Hindlimb muscle (tissue), 1 donor: ENCODE data around the gene CHPF. TPM values are rescaled to one million over a fixed set of nuclear protein-coding genes. Genes with fewer than 3 reads are reported as not detected.
A peak's percentile ranks its signal among the peaks of the same experiment; 100 is the strongest.

ENCODE experiments used
- DNase-seq: peaks from one replicate; pipeline ENCODE4 v3.0.0-alpha.2; 2013
- polyA plus RNA-seq: library from polyadenylated mRNA; unstranded; fragments of 120-200 nt; gene quantifications from one replicate; pipeline ENCODE4 v1.2.1, GENCODE V29; 2013; ENCODE audit not compliant: insufficient read length

Gene CHPF, protein sequence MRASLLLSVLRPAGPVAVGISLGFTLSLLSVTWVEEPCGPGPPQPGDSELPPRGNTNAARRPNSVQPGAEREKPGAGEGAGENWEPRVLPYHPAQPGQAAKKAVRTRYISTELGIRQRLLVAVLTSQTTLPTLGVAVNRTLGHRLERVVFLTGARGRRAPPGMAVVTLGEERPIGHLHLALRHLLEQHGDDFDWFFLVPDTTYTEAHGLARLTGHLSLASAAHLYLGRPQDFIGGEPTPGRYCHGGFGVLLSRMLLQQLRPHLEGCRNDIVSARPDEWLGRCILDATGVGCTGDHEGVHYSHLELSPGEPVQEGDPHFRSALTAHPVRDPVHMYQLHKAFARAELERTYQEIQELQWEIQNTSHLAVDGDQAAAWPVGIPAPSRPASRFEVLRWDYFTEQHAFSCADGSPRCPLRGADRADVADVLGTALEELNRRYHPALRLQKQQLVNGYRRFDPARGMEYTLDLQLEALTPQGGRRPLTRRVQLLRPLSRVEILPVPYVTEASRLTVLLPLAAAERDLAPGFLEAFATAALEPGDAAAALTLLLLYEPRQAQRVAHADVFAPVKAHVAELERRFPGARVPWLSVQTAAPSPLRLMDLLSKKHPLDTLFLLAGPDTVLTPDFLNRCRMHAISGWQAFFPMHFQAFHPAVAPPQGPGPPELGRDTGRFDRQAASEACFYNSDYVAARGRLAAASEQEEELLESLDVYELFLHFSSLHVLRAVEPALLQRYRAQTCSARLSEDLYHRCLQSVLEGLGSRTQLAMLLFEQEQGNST
- polyA plus RNA-seq, result 58.2 TPM

DNA sequence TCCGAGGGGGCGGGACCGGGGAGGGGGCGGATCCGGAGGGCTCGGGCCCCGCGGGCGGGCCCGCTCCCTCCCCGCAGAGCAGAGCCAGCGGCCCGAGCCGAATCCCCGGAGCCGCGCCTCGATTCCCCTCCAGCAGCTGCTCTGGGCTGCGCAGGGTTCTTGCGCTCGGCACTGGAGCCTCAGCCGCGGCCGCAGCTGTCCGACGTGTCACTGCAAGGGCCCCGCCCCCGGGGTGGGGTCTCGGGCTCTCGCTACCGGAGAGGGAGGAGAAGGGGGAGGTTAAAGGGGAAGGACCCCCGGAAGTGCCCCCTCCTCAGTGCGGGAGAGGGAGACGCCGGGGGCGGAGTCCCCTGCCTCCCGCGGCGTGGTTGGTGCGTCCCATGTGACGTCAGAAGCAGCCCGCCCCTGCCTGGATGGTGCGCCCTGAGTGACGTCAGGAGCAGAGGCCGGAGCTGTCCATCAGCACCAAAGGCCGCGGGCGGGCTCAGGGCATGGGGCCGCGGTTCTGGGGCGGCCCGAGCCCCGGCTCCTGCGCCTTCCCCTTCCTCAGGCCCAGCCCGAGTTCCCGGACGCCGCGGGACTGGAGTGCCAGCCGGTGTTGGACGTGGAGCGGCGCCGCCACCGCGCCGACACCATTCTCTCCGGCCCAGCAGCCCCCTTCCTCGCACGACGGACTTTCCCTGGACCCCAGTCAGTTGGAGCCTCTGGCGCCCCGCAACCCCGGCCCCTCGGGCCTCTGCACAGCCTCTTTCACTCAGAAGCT, at the start of gene CHPF, which contains the start of gene TMEM198:
Gene CHPF (minus strand): TSS at position 214 of the 763 bp plus-strand sequence. CDS start 271 bp downstream, outside the sequence.
Gene TMEM198 (plus strand): TSS at position 433 of the 763 bp plus-strand sequence. CDS start 700 bp downstream, outside the sequence.
- DNase-seq, result peak; percentile 99

DNA sequence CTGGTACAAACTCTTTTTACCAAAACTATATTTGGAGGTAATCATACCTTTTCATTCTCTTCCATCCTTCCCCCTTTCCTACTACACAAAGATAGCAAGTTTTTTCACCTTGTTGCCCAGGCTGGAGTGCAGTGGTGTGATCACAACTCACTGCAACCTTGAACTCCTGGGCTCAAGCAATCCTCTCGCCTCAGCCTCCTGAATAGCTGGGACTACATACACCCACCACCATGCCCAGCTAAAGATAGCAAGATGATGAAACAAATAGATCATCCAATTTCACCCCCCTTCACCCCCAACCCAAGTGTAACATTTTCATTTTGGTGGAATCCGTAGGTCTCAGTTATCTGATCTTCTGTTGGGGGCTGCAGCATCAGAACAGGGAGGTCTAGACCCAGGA, 49.5 kb upstream of the CHPF start:
- DNase-seq, result no peak

DNA sequence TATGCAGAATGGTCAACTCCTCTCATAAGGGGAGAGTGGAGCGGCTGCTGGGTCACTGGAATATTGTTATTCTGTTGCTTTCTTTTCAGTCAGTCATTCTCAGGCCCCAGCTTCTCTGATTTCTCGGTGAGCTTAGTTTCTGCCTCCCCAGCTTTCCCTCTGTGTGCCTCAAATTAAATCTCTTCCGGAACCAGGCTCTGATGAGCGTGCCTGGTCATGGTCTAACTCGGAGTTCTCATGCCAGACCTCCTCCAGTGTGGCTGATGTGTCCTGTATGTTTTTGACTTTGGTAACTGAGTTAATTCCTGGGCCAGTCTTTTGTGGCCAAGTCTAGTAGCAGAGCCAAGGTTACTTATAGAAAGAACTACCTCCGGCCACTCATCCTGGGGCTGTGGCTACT, 49.1 kb upstream of the CHPF start:
- DNase-seq, result peak; percentile 36

DNA sequence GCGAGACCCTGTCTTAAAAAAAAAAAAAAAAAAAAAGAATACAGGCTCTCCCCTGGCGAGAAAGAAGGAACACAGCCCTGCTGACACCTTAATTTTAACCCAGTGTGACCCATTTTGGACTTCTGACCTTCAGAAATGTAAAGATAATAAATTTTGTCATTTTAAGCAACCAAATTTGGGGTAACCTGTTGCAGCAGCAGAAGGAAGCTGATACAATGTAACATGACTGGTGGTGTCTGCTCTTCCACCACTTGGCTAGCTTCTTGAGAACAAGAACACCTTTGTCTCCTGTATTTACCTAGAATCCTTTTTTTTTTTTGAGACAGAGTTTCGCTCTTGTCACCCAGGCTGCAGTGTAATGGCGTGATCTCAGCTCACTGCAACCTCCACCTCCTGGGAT, 47.5 kb upstream of the CHPF start:
- no peak for DNase-seq

DNA sequence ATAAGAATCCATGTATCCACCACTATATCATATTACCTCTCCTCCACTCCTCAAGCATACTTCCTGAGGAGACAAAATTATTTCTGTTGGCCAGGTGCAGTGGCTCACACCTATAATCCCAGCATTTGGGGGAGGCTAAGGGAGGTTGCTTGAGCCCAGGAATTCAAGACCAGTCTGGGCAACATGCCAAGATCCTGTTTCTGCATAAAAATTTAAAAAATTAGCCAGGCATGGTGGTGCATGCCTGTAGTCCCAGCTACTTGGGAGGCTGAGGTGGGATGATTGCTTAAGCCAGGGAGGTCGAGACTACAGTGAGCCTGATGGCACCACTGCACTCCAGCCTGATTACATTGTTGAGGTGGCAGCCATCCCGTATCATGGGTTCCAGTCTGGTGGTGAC, 37.7 kb upstream of the CHPF start:
- no peak for DNase-seq

DNA sequence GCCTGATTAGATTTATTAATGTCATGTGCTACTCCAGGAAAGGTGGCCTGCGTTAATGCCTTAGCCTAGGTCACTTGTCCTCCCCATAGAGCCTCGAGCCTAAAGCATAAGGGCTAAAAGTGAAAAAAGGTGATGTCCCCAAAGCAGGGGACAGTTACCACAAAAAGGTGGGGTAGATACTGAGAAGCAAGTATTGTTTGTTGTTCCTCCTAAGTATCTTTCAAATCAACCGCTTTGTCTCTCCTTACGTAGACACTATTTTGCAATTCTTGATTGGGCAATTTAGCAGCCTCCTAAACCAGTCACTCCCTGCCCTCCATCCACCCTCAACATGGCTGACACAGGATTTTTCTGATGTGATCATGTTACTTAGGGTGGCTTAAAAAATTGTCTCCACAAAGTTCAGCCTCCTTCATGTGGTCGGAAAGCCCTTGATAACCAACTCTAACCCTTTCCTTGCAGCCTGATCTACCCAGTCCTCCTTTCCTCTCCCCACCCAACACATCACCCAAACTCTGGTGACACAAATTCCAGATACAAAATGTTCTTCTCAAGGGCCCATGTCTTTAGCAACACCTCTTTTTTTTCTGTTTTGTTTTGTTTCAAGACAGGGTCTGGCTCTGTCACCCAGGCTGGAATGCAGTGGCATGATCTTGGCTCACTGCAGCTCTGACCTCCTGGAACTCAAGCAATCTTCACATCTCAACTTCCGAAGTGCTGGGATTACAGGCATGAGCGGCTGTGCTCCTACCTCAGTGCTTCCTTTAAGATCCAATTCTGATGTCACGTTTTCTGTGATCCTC, 35.4 kb upstream of the CHPF start:
- DNase-seq, result no peak

DNA sequence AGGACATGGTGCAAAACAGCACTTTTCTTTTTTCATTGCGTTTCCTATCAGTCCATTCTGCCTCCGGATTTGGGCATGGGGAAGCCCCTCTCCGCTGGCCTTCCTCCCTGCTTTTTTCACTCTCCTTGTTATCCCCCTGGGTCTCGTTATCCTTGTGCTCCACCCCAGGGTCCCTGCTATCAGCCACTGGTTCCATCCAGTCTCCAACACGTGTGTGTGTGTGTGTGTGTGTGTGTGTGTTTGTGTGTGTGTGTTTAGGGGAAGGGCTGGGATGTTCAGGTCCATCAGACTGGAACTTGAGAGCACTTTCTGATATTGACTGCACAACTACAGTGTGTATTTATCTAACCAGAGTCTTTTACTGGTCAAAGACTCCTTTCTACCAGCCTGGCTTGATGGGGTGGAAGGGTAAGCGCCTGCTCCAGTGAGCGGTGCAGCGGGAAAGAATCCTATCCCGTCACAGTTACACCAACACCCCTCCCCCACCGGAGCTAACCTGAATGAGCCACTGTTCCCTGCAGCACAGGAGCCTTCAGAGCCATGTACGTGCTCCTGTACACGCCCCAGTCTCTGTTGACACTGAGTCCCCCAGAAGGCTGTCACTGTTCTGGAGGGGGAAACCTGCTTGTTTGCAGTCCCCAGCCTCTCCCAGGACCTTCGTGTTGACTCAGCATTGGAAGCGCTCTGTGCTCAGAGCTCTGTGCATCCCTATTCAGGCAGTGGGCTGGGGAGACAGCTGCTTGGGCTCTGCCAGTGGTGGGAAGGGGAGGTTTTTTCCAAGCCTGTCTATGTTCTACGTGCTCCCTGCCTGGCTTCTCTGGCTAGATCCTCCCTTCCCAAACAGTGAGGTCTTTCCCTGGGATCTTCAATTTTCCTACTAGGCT, 33.1 kb upstream of the CHPF start:
- no peak for DNase-seq

DNA sequence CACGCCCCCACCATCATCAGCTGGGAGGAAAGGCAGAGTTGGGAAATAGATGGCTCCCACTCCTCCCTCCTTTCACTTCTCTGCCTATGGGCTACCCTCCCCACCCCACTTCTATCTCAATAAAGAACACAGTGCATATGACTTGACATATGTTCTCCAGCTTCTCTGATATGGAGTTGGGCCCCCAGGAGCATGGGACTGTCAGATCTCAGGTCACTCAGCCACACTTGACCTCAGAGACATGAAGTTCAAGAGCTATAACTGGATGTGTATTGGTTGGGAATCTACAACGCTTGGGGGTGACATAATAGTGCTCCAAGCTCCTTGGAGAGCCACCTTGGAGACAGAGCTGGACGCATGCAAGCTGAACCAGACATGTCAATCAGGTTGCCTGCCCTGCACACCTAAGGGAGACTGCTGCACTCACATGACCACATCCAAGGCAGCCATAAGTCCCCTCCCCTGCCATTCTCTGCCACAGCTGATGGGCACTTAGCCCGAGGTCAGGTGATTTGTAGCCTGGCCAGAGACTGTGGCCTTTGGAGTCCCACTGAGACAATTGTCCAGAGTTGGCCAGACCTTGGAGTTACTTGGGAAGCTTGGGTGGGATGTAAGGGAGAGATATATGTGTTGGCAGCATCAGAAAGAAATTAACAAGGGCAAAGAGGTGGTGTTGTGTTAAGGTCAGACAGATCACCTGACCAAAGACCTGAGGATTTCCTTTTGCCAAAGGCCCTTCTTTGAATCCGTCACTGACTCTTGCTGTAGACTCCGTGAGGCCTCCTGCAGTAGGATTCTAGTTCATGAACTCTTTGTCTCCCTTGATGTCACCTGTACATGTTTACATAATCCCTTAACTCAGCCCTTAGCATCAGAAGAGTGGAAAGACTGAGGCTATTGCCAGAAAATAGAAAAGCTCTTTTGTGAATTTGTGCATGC, 32.2 kb upstream of the CHPF start:
- DNase-seq, result no peak

DNA sequence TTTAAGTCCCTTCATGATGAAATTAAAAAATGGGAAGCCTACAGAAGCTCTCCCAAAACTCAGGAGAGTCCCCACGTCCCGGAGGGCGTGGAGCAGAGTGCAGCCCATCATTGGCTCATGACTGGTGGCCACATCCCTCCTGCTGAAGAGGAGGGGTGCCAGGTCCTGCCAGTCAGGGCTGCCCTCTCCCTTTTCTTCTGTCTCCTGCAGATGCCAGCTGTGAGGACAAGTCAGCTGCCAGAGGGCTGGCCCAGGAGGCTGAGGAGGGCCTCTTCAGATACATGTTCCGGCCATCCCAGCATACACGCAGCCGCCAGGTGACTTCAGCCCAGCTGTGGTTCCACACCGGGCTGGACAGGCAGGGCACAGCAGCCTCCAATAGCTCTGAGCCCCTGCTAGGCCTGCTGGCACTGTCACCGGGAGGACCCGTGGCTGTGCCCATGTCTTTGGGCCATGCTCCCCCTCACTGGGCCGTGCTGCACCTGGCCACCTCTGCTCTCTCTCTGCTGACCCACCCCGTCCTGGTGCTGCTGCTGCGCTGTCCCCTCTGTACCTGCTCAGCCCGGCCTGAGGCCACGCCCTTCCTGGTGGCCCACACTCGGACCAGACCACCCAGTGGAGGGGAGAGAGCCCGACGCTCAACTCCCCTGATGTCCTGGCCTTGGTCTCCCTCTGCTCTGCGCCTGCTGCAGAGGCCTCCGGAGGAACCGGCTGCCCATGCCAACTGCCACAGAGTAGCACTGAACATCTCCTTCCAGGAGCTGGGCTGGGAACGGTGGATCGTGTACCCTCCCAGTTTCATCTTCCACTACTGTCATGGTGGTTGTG, 31.1 kb upstream of the CHPF start:
- DNase-seq, result no peak

DNA sequence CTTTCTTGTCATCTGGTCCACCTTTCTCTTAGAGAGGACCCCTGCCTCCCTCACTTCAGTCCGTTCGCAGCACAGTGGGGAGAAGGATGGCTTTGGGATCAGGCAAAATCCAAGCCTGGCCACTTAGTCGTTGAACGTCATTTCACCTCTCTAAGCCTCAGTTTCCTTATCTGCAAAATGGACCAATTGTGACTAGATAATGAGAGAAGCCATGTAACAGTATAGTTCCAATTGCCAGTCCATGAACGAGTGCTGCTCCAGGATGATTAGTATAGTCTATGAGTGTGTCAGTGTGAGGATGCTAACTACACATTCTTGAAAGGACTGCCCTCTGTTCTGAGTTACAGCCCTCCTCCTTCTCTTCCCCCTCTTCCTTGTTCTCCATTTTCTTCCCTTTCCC, 29.6 kb upstream of the CHPF start:
- DNase-seq, result no peak

DNA sequence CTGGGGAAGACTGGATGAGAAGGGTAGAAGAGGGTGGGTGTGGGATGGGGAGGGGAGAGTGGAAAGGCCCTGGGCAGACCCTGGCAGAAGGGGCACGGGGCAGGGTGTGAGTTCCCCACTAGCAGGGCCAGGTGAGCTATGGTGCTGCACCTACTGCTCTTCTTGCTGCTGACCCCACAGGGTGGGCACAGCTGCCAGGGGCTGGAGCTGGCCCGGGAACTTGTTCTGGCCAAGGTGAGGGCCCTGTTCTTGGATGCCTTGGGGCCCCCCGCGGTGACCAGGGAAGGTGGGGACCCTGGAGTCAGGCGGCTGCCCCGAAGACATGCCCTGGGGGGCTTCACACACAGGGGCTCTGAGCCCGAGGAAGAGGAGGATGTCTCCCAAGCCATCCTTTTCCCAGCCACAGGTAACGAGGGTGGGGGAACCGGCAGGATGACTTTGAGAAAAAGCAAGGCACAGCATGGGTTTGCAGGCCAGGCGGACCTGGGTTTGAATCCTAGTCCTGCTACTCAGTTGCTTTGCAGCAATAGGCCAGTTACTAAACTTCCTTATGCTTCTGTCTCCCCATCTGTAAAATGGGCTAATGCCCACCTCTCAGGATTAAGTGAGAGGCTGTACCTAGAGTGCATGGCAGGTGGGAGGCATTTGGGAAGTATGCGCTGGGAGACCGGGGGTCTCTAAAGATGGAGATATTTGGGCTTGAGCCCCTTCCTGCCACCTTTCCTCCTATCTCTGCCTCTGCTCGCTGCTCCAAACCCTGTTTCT, 28.8 kb upstream of the CHPF start, which contains the start of gene INHA:
Gene INHA (plus strand): TSS at position 74 of the 765 bp plus-strand sequence. CDS start 65 bp downstream, at position 139.
- no peak for DNase-seq

DNA sequence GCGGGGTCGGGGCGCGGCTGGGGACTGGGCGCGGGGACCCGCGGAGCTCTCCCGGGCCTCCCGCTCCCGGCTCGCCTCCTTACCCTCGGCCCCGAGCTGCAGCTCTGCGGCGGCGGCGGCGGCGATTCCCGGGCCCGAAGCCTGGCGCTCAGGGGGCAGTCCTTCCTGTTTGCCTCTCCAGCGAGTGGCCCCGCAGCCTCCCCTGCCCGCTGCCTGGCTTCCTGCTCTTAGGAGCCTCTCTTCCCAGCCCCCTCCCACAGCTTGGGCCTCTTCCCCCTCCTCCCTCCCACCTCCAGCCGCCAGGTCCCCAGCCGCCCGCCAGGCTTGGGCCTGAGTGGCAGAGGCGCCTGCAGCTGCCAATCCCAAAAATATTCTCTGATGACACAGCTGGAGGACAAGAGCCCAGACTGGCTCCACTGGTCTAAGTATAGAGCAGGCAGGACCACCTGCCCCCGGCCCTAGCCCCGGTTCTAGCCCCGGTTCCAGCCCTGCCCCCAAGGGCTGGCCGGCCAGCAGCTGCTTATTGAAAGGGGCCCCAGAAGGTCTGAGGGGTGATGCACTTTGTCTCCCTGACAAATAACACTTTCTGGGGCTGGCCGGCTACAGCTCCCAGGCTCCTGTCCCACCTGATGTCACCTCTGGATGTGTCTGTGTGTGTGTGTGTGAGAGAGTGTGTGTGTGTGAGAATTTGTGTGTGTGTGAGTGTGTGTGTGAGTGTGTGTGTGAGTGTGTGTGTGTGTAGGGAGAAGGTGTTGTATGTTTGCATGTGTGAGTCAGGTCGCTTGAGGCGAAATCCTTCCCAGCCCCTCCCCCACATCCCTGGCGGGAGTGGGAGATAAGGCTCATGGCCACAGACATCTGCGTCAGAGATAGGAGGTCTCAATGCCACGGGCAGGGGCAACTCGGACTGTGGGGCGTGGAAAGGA, 28.0 kb upstream of the CHPF start, which contains the start of gene OBSL1:
Gene OBSL1 (minus strand): TSS at position 229 of the 926 bp plus-strand sequence. CDS start 307 bp downstream, outside the sequence.
- DNase-seq, result peak; percentile 75

DNA sequence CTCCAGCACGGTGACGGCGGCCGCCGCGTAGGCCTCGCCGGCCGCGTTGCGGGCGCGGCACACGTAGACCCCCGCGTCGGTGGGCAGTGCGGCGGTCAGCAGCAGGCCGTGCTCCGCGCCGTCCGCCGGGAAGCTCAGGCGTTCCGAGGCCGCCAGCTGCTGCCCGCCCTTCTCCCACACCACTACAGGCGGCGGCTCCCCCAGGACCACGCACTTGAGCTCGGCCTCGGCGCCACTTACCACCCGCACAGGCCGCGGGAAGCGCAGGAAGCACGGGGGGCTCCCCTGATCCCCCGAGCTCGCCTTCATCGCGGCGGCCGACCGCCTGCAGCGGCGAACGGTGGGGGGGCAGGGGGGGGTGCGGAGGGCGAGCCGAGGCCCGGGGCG, 27.3 kb upstream of the CHPF start:
- peak; percentile 47 for DNase-seq

DNA sequence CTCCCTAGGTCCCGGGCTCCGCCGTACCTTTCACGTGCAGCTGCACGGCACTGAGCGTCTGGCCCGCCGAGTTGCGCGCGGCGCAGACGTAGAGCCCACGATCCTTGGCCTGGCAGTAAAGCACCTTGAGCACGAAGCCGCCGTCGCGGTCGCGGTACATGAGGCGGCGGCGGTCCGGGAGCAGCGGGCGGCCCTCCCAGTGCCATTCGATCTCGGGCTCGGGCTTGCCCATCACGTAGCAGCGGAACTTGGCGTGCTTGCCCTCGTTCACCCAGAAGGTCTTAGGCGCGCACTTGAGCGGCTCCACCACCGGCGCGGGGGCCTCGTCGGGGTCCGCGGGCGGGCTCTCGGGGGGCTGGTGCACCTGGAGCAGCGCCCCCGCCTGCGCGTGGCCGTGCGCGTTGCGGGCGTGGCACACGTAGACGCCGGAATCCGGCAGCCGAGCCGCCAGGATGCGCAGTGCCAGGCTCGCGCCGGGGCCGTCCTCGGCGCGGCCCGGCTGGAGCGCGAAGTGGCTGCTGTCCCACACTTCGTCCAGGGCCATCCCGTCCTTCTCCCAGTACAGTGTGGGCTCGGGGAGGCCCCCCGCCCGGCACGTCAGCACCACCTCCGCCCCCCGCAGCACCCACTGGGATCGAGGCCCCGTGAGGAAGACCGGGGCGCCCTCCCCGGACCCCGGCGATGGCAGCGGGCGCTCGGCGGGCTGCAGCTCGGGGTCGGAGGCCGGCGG, 26.8 kb upstream of the CHPF start:
- peak; percentile 37 for DNase-seq

DNA sequence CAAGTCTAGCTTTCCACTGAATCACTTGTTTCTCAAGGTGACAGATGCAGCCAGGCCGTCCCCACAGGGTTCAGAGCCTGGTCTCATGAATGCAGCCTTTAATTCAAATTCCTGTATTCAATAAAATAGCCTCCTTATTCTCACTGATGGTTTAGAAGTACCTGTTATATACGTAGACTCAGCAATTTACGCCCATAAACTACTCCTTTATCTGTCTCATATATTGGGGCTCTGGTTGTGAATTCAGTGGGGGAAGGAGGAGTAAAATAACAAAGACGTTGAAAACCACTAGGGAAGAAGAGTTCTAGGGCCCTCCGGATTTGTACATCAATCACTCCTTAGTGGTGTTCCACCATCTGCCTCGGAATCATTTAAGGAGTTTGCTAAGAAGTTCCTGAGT, 26.0 kb upstream of the CHPF start:
- no peak for DNase-seq

DNA sequence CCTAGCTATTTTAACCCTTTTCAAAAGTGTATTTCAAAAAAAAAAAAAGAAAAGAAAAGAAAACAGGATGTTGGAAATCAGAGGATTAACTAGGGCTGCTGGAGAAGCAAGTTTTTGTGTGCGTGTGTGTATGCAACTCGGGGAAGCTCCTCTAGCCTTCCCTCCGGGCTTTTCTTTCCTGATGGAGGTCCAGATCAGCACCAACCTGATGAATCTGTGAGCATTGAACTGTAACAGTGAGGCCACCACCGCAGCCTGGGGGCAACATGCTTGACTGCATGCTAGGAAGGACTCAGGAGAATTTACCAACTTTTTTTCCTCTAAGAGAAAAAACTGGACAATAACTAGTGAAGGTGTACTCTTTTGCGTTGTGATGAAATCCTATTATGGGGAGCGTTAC, 25.4 kb upstream of the CHPF start:
- no peak for DNase-seq
